SIG-M5 treated with dmso at 0.1 percent for 504 hours (cell line): ENCODE results near the gene HSD3B1.
A peak's percentile ranks its signal among the peaks of the same experiment; 100 is the strongest.
"Not testable (repeated sequence)": the region's sequence is repeated elsewhere in the genome, so short reads cannot be mapped to it uniquely, and the experiment has no call there.

ENCODE experiments used
- DNase-seq: peaks from one replicate; lab custom pipeline; 2025; ENCODE audit not compliant: unreplicated experiment; lab: John Stamatoyannopoulos, UW

HSD3B1 gene

GRCh38 chr1:119552656-119553055 is 45.6 kb downstream of the HSD3B1 start:
- not testable (repeated sequence) for DNase-seq

- DNase-seq: not testable (repeated sequence)
Measured at GRCh38 chr1:119553302-119554071, 46.5 kb downstream of the HSD3B1 start.

GRCh38 chr1:119554183-119554582 is 47.2 kb downstream of the HSD3B1 start:
- no peak for DNase-seq

GRCh38 chr1:119556423-119556822 is 49.4 kb downstream of the HSD3B1 start:
- DNase-seq: peak; percentile 3

- not testable (repeated sequence) for DNase-seq
Measured at GRCh38 chr1:119560402-119560801, 53.4 kb downstream of the HSD3B1 start.

- DNase-seq: peak; percentile 23
Measured at GRCh38 chr1:119564548-119564947, 57.5 kb downstream of the HSD3B1 start.
